Measurements from ENCODE around the gene XRCC2.
"Not testable (repeated sequence)": the region's sequence is repeated elsewhere in the genome, so short reads cannot be mapped to it uniquely, and the experiment has no call there.

XRCC2 gene

GRCh38 chr7:152633072-152633471 is 42.9 kb downstream of the XRCC2 start:
- no peak for DNase-seq (ENCODE audit: low read depth)
- TF ChIP-seq CTCF (IDR thresholded peaks at IDR 0.05; ENCODE audit: low read depth, low read length, missing control alignments) = no peak
- no peak overlapping the region for H3K4me3 ChIP-seq (ENCODE audit: low read depth, low read length)

GRCh38 chr7:152628772-152629171 is 47.2 kb downstream of the XRCC2 start:
- DNase-seq (ENCODE audit: low read depth); H3K4me3 ChIP-seq (ENCODE audit: low read depth, low read length): not testable (repeated sequence)

DNA sequence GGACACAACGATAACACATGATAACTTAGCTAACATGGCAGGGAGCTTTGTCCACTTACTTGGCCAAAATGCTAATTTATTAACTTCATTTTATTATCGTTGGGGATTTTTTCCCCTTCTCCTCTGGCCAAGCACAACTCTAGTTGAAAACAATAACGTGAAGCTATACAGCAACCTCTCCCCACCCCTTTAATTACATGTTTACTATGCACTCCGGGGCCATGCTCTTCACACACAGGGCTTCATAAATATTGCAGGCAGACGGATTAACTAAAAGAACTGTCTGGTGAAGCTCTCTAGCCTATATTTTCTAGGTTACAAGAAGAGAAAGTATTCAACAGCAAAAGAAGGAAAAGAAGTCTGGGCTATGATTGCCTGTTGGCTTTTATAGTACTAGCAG is 51.7 kb downstream of the XRCC2 start:
- TF ChIP-seq CTCF (IDR thresholded peaks at IDR 0.05; ENCODE audit: low read depth, low read length, missing control alignments) = no peak

GRCh38 chr7:152621426-152621825 is 54.5 kb downstream of the XRCC2 start:
- no peak overlapping the region for H3K4me3 ChIP-seq (ENCODE audit: low read depth, low read length)

More for the DNA sequence above, 51.7 kb downstream of the XRCC2 start:
- H3K4me3 ChIP-seq (ENCODE audit: low read depth, low read length) = no peak overlapping the region
- no peak for DNase-seq (ENCODE audit: low read depth)

GRCh38 chr7:152619027-152619739 is 56.8 kb downstream of the XRCC2 start:
- no peak for DNase-seq (ENCODE audit: low read depth)
- no peak for TF ChIP-seq CTCF (IDR thresholded peaks at IDR 0.05; ENCODE audit: low read depth, low read length, missing control alignments)
- no peak overlapping the region for H3K4me3 ChIP-seq (ENCODE audit: low read depth, low read length)

More at GRCh38 chr7:152621426-152621825, 54.5 kb downstream of the XRCC2 start:
- no peak for DNase-seq (ENCODE audit: low read depth)
- TF ChIP-seq CTCF (IDR thresholded peaks at IDR 0.05; ENCODE audit: low read depth, low read length, missing control alignments) = no peak

GRCh38 chr7:152618427-152618826 is 57.5 kb downstream of the XRCC2 start:
- no peak for TF ChIP-seq CTCF (IDR thresholded peaks at IDR 0.05; ENCODE audit: low read depth, low read length, missing control alignments)
- no peak for DNase-seq (ENCODE audit: low read depth)
- no peak overlapping the region for H3K4me3 ChIP-seq (ENCODE audit: low read depth, low read length)

GRCh38 chr7:152617056-152617455 is 58.9 kb downstream of the XRCC2 start:
- no peak for TF ChIP-seq CTCF (IDR thresholded peaks at IDR 0.05; ENCODE audit: low read depth, low read length, missing control alignments)
- no peak for DNase-seq (ENCODE audit: low read depth)

More at GRCh38 chr7:152617056-152617455, 58.9 kb downstream of the XRCC2 start:
- no peak overlapping the region for H3K4me3 ChIP-seq (ENCODE audit: low read depth, low read length)
